ENCODE data around the gene FAM168B. TPM values are rescaled to one million over a fixed set of nuclear protein-coding genes. Genes with fewer than 3 reads are reported as not detected.

The FAM168B gene
- total and polyA plus RNA-seq, 2 of the 13 experiments (the other 11 are each of a cell fraction or from before 2014, with no cell fraction given): 64.5 to 113 TPM

DNA sequence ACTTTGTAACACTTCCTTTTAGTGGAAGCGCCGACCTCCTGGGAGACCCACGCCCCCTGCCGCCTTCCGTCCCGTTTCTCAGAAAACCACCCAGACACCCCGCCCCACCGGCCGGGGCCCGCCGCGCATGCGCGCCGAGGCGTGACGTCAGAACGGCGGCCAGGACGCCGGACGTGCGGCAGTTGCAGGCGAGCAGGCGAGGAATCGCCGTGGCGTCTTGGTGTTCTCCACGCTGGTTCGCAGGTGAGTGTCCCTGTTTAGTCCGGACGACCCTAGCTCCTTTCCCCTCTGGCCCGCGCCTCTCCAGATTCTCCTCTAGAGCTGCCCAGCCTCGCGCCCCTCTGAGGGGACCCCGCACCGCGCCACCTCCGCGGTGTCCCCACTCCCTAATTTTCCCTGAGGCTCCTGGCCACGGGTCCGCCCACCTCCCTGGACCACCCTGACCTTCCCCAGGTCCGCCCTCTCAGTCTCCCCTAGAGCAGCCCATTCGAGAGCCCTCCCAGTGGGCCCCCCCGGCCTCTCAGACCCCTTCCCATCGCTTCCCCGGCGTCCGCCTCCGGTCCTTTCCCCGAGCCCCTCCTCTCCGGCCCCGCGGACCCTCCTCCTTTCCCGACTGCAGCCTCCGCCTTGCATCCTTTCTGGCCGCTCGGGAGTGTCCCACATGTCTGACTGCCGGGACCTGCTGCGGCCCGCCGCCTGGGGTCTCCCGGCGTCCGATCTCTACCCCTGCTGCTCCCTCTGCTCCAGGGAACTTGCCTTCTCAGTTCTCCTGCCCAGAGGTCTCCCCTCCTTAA is 12.1 kb upstream of the FAM168B start, which contains the start of gene PLEKHB2:
PLEKHB2 (plus strand) TSS at position 181 of the 794 bp plus-strand sequence. CDS start 15,606 bp downstream, outside the sequence.
- peak within 1 kb of the TSS; percentile 89 to 100 (median 100) for H3K4me3 ChIP-seq (replicated peaks in 1 of 3; ENCODE audit: insufficient read depth in 1 of 3, low read depth in 2 of 3, low read length in 3 of 3)
- DNase-seq (ENCODE audit: low spot score) (peak; percentile 84), ATAC-seq (peak; percentile 67), FAIRE-seq (no peak)
- H3K4me2 ChIP-seq (ENCODE audit: low read depth, low read length): peak within 1 kb of the TSS; percentile 100
- ChIA-PET CTCF (ENCODE audit: low intra/inter-chr PET ratio, low total read pairs) (no interaction called here), POLR2A (interaction anchor here (0.9 to 6.8 kb wide), 2 partner anchors 12 to 16 kb away, joined by 3 to 132 read pairs; partner anchors contain the start of gene FAM168B)
- BruUV-seq (replicated peaks): no TSS peak
- peak within 1 kb of the TSS; percentile 74 for H3K27ac ChIP-seq (ENCODE audit: extremely low read length, insufficient read depth, low read length)
- under 1% methylated on average over 59 of the region's 66 CpGs for WGBS (ENCODE audit: low lambda C conversion rate)
- H2AFZ ChIP-seq (ENCODE audit: low read length): peak within 1 kb of the TSS; percentile 60
- peaks cover 51% of the 10 kb centered on the region for H3K79me2 ChIP-seq (ENCODE audit: insufficient read depth, low read length)
- intact Hi-C loops (cut with micrococcal nuclease; ENCODE audit: unreplicated experiment): no loop called here
- peaks cover 74% of the 10 kb centered on the region for H3K4me1 ChIP-seq (ENCODE audit: insufficient read depth, low read length)
- H3K36me3 ChIP-seq (replicated peaks in 1 of 2; ENCODE audit: control insufficient read depth in 1 of 2, insufficient read depth in 2 of 2, low read length in 2 of 2): peaks cover 2 to 3% of the 10 kb centered on the region in 2 experiments; a peak in 2 of 5 replicates
- H3K9me3 ChIP-seq (ENCODE audit: low read length): no peaks in the 10 kb centered on the region
- in situ Hi-C loops (cut with HindIII; ENCODE audit: extremely low pct_ligation_motif_present, low pct_unique_long_range_greater_than_20kb): no loop called here
- peaks cover 30% of the 10 kb centered on the region for H4K20me1 ChIP-seq (ENCODE audit: insufficient read depth, low read length)
- peak within 1 kb of the TSS; percentile 87 for H3K9ac ChIP-seq (ENCODE audit: insufficient read depth, low read depth, low read length)
- H3K27me3 ChIP-seq (ENCODE audit: control insufficient read depth in 1 of 2, insufficient read depth in 2 of 2, low read length in 2 of 2): no peaks in the 10 kb centered on the region; a peak in 1 of 5 replicates
- TF ChIP-seq FOXP4 (CRISPR knock-in tag; IDR thresholded peaks at IDR 0.05): 0 out of 2 replicates have a peak, but pooled peaks have one; percentile 4
- TF ChIP-seq ARID2 (CRISPR knock-in tag; IDR thresholded peaks at IDR 0.05; ENCODE audit: borderline replicate concordance): peak; percentile 67; the same call in 1 of the 2 replicates
- peak; percentile 59; the same call in 1 of the 2 replicates for TF ChIP-seq SNAPC2 (CRISPR knock-in tag; IDR thresholded peaks at IDR 0.05)
- no peak for TF ChIP-seq THYN1 (CRISPR knock-in tag; IDR thresholded peaks at IDR 0.05; ENCODE audit: borderline replicate concordance, low read depth)
- TF ChIP-seq, protein P1, sequence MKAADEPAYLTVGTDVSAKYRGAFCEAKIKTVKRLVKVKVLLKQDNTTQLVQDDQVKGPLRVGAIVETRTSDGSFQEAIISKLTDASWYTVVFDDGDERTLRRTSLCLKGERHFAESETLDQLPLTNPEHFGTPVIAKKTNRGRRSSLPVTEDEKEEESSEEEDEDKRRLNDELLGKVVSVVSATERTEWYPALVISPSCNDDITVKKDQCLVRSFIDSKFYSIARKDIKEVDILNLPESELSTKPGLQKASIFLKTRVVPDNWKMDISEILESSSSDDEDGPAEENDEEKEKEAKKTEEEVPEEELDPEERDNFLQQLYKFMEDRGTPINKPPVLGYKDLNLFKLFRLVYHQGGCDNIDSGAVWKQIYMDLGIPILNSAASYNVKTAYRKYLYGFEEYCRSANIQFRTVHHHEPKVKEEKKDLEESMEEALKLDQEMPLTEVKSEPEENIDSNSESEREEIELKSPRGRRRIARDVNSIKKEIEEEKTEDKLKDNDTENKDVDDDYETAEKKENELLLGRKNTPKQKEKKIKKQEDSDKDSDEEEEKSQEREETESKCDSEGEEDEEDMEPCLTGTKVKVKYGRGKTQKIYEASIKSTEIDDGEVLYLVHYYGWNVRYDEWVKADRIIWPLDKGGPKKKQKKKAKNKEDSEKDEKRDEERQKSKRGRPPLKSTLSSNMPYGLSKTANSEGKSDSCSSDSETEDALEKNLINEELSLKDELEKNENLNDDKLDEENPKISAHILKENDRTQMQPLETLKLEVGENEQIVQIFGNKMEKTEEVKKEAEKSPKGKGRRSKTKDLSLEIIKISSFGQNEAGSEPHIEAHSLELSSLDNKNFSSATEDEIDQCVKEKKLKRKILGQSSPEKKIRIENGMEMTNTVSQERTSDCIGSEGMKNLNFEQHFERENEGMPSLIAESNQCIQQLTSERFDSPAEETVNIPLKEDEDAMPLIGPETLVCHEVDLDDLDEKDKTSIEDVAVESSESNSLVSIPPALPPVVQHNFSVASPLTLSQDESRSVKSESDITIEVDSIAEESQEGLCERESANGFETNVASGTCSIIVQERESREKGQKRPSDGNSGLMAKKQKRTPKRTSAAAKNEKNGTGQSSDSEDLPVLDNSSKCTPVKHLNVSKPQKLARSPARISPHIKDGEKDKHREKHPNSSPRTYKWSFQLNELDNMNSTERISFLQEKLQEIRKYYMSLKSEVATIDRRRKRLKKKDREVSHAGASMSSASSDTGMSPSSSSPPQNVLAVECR (CRISPR knock-in tag; IDR thresholded peaks at IDR 0.05; ENCODE audit: borderline replicate concordance): peak; percentile 81
- 0 out of 2 replicates have a peak, but pooled peaks have one; percentile 44 for TF ChIP-seq TERF1 (CRISPR knock-in tag; IDR thresholded peaks at IDR 0.05)
- TF ChIP-seq E2F1 (CRISPR knock-in tag; IDR thresholded peaks at IDR 0.05): no peak
- TF ChIP-seq ZNF33B (CRISPR knock-in tag; IDR thresholded peaks at IDR 0.05): no peak; the same call in 1 of the 2 replicates
- TF ChIP-seq JUN (CRISPR knock-in tag; IDR thresholded peaks at IDR 0.05): no peak
- TF ChIP-seq ISL2 (CRISPR knock-in tag; IDR thresholded peaks at IDR 0.05): no peak
- TF ChIP-seq ZSCAN25 (CRISPR knock-in tag; IDR thresholded peaks at IDR 0.05): no peak
- TF ChIP-seq MTF2 (CRISPR knock-in tag; IDR thresholded peaks at IDR 0.05; ENCODE audit: borderline replicate concordance): 0 out of 2 replicates have a peak, but pooled peaks have one; percentile 12
- no peak for TF ChIP-seq CCAR2 (optimal IDR thresholded peaks at IDR 0.05; ENCODE audit: low read depth, low read length)
- TF ChIP-seq GATA4 (IDR thresholded peaks at IDR 0.05; ENCODE audit: borderline replicate concordance, low read depth): peak; percentile 71; the same call in 1 of the 2 replicates

Measured in HepG2 (cell line).